ENCODE results near the gene MGAT4A. TPM values are rescaled to one million over a fixed set of nuclear protein-coding genes. Genes with fewer than 3 reads are reported as not detected.

MGAT4A gene
- total and polyA plus RNA-seq, 2 experiments from 2014 or later, result 4.4 to 5.6 TPM

DNA sequence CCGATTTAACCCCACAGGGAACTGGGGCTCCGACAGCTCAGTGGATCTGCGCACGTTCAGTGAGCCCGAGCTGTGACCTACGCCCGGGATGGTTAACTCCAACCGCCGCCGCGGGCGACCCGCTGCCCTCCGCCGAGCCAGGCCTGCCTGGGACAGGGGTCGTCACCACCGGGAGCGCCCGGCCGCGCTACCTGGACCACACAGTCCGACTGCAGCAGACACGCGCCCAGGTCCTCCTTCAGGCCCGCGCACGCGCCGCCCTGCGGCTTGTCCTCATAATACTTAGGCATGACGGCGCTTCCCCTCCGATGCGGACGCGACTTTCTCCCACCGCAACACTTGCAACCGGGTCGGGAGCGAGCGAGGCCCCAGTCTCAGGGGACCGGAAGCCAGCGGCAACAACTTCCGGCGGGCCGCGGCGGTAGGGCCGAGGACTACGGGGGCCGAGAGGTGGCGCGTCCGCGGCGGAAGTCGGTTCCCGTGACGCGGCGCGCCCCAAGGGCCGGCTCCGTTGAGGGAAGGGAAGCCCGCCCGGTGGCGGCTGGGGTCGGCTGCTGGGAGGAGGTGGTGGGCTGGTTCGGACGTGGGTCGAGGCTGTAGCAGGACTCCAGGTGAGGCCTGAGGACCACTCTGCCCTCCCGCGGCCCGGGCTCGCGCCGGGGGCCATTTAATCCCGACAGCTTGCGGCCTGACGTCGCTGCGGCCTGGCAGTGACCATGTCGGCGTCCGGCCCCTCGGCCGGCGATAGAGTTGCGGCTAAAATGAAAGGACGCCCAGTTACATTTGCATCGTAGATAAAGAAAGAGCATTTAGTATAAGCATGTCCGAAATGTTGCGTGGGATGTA is 122.6 kb downstream of the MGAT4A start, which contains the start of the genes COA5 and UNC50:
Gene COA5 (minus strand): TSS at position 397 of the 846 bp plus-strand sequence. CDS start 107 bp downstream, at position 290.
Gene UNC50 (plus strand): TSS at position 474 of the 846 bp plus-strand sequence. CDS start 1,171 bp downstream, outside the sequence.
- Histone ChIP-seq H3K79me2 (replicated peaks; ENCODE audit: insufficient read depth) (peaks cover 60% of the 10 kb centered on the region), H3K27me3 (ENCODE audit: insufficient read depth) (no peaks in the 10 kb centered on the region), H2AFZ (peak within 1 kb of the TSS; percentile 98), H3K27ac (ENCODE audit: low read depth) (peak within 1 kb of the TSS; percentile 95), H3K9me2 (ENCODE audit: insufficient read depth) (no peaks in the 10 kb centered on the region), H4K20me1 (replicated peaks; ENCODE audit: insufficient read depth) (peaks cover 8% of the 10 kb centered on the region), H3K36me3 (ENCODE audit: insufficient read depth) (peaks cover 12% of the 10 kb centered on the region; the same call in 1 of the 2 replicates), H3K4me2 (peak within 1 kb of the TSS; percentile 98), H3F3A (replicated peaks; ENCODE audit: low read depth) (peaks cover 3% of the 10 kb centered on the region), H3K4me3 (peak within 1 kb of the TSS; percentile 96), H3K4me1 (ENCODE audit: insufficient read depth) (peaks cover 17% of the 10 kb centered on the region)
- TF ChIP-seq NANOG (IDR thresholded peaks at IDR 0.05; ENCODE audit: borderline replicate concordance) (no peak), EZH2phosphoT487 (IDR thresholded peaks at IDR 0.05; ENCODE audit: unreplicated experiment) (no peak), JUNB (IDR thresholded peaks at IDR 0.05; ENCODE audit: unreplicated experiment) (no peak), ZNF114 (CRISPR knock-in tag; IDR thresholded peaks at IDR 0.05) (no peak), STAT1 (IDR thresholded peaks at IDR 0.05; ENCODE audit: unreplicated experiment) (no peak), POLR2AphosphoS5 (IDR thresholded peaks at IDR 0.05; ENCODE audit: low read depth) (peak; percentile 93), REST (IDR thresholded peaks at IDR 0.05; ENCODE audit: unreplicated experiment) (no peak), CREB1 (CRISPR knock-in tag; IDR thresholded peaks at IDR 0.05; ENCODE audit: low read depth) (peak; percentile 87)
- TF ChIP-seq, protein P1, sequence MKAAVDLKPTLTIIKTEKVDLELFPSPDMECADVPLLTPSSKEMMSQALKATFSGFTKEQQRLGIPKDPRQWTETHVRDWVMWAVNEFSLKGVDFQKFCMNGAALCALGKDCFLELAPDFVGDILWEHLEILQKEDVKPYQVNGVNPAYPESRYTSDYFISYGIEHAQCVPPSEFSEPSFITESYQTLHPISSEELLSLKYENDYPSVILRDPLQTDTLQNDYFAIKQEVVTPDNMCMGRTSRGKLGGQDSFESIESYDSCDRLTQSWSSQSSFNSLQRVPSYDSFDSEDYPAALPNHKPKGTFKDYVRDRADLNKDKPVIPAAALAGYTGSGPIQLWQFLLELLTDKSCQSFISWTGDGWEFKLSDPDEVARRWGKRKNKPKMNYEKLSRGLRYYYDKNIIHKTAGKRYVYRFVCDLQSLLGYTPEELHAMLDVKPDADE (IDR thresholded peaks at IDR 0.05), result peak; percentile 83
- Mint-ChIP-seq H3K9me3 (no peaks in the 10 kb centered on the region; the same call in 2 of the 3 replicates), H3K4me1 (peaks cover 14% of the 10 kb centered on the region), H3K27ac (peak within 1 kb of the TSS; percentile 95), H3K4me3 (peak within 1 kb of the TSS; percentile 86), H3K27me3 (ENCODE audit: insufficient read depth, low read depth, poor library complexity) (peaks cover 6% of the 10 kb centered on the region), H3K36me3 (ENCODE audit: low read depth) (peaks cover 30% of the 10 kb centered on the region)
- DNase-seq (ENCODE audit: low spot score) (peak; percentile 94), ATAC-seq (peak; percentile 93)

- no peak for DNase-seq (ENCODE audit: low spot score)
- H3K27me3 Mint-ChIP-seq (ENCODE audit: insufficient read depth, low read depth, poor library complexity), result peaks cover 6% of the 10 kb centered on the region
- peaks cover 30% of the 10 kb centered on the region for H3K36me3 Mint-ChIP-seq (ENCODE audit: low read depth)
- Histone ChIP-seq H3K4me1 (ENCODE audit: insufficient read depth) (peaks cover 17% of the 10 kb centered on the region), H3K36me3 (ENCODE audit: insufficient read depth) (peaks cover 14% of the 10 kb centered on the region; the same call in 1 of the 2 replicates), H3K79me2 (replicated peaks; ENCODE audit: insufficient read depth) (peaks cover 60% of the 10 kb centered on the region), H2AFZ (peak overlapping the region; percentile 98), H4K20me1 (replicated peaks; ENCODE audit: insufficient read depth) (peaks cover 8% of the 10 kb centered on the region), H3K27me3 (ENCODE audit: insufficient read depth) (no peaks in the 10 kb centered on the region), H3K4me2 (peak overlapping the region; percentile 98), H3K4me3 (peak overlapping the region; percentile 96), H3K9me2 (ENCODE audit: insufficient read depth) (no peaks in the 10 kb centered on the region), H3F3A (replicated peaks; ENCODE audit: low read depth) (peaks cover 3% of the 10 kb centered on the region), H3K27ac (ENCODE audit: low read depth) (peak overlapping the region; percentile 95)
- H3K4me3 Mint-ChIP-seq, result peak overlapping the region; percentile 86
- H3K9me3 Mint-ChIP-seq, result no peaks in the 10 kb centered on the region; the same call in 2 of the 3 replicates
- H3K27ac Mint-ChIP-seq, result peak overlapping the region; percentile 95
- H3K4me1 Mint-ChIP-seq, result peaks cover 14% of the 10 kb centered on the region
- ATAC-seq, result no peak
- TF ChIP-seq JUNB (IDR thresholded peaks at IDR 0.05; ENCODE audit: unreplicated experiment) (no peak), EZH2 (IDR thresholded peaks at IDR 0.05; ENCODE audit: low read depth, unreplicated experiment) (no peak), ZNF114 (CRISPR knock-in tag; IDR thresholded peaks at IDR 0.05) (no peak), CTCF (conservative IDR thresholded peaks at IDR 0.05; ENCODE audit: low read depth in 2 of 2) (no peak)
These were observed 123.2 kb downstream of the MGAT4A start for GRCh38 chr2:98607741-98608115.

Measured in GM23338 (cell line).